ENCODE results near the gene CETP. TPM values are rescaled to one million over a fixed set of nuclear protein-coding genes. Genes with fewer than 3 reads are reported as not detected.

Gene CETP
- total and polyA plus RNA-seq, 9 of the 15 experiments (the other 6 are each of a cell fraction or from before 2014, with no cell fraction given), result 0.07 to 0.11 TPM; not detected in 7

GRCh38 chr16:56938664-56939513, 22.9 kb upstream of the CETP start (continued):
- no peak for TF ChIP-seq REST (IDR thresholded peaks at IDR 0.05; ENCODE audit: borderline replicate concordance)
- no peak for TF ChIP-seq REST (CRISPR knock-in tag; IDR thresholded peaks at IDR 0.05; ENCODE audit: low read depth)
- peak; percentile 45; the same call in 1 of the 2 replicates for TF ChIP-seq POLR2A (conservative IDR thresholded peaks at IDR 0.05)
- no peak for TF ChIP-seq ATF3 (IDR thresholded peaks at IDR 0.05)
- TF ChIP-seq ATF3 (CRISPR knock-in tag; conservative IDR thresholded peaks at IDR 0.05), result no peak
- TF ChIP-seq HINFP (tag; conservative IDR thresholded peaks at IDR 0.05; ENCODE audit: low read depth), result no peak
- TF ChIP-seq NELFE (IDR thresholded peaks at IDR 0.05; ENCODE audit: insufficient read depth, insufficient read length), result no peak
- TF ChIP-seq POLR2B (IDR thresholded peaks at IDR 0.05; ENCODE audit: low read depth, partially characterized antibody), result peak; percentile 78

Measured in K562 (cell line).